ENCODE data around the gene LRRC74A.

Gene LRRC74A

GRCh38 chr14:76830556-76830955 lies 4.3 kb downstream of the LRRC74A start:
- H3K4me3 ChIP-seq (ENCODE audit: low read length), result no peak overlapping the region
- no peak for TF ChIP-seq CTCF (conservative IDR thresholded peaks at IDR 0.05; ENCODE audit: low read length)
- DNase-seq (ENCODE audit: low read depth), result no peak

GRCh38 chr14:76832503-76832988 lies 6.3 kb downstream of the LRRC74A start:
- no peak for TF ChIP-seq CTCF (conservative IDR thresholded peaks at IDR 0.05; ENCODE audit: low read length)
- no peak for DNase-seq (ENCODE audit: low read depth)
- H3K4me3 ChIP-seq (ENCODE audit: low read length), result no peak overlapping the region

GRCh38 chr14:76833011-76833410 lies 6.8 kb downstream of the LRRC74A start:
- H3K4me3 ChIP-seq (ENCODE audit: low read length), result no peak overlapping the region
- TF ChIP-seq CTCF (conservative IDR thresholded peaks at IDR 0.05; ENCODE audit: low read length), result no peak
- DNase-seq (ENCODE audit: low read depth), result no peak

GRCh38 chr14:76834241-76834661 lies 8.0 kb downstream of the LRRC74A start:
- no peak overlapping the region for H3K4me3 ChIP-seq (ENCODE audit: low read length)
- no peak for DNase-seq (ENCODE audit: low read depth)
- no peak for TF ChIP-seq CTCF (conservative IDR thresholded peaks at IDR 0.05; ENCODE audit: low read length)

GRCh38 chr14:76836029-76836630 lies 9.9 kb downstream of the LRRC74A start:
- DNase-seq (ENCODE audit: low read depth), result no peak
- H3K4me3 ChIP-seq (ENCODE audit: low read length), result no peak overlapping the region
- TF ChIP-seq CTCF (conservative IDR thresholded peaks at IDR 0.05; ENCODE audit: low read length), result no peak

- no peak for DNase-seq (ENCODE audit: low read depth)
- H3K4me3 ChIP-seq (ENCODE audit: low read length), result no peak overlapping the region
- no peak for TF ChIP-seq CTCF (conservative IDR thresholded peaks at IDR 0.05; ENCODE audit: low read length)
These were observed 11.3 kb downstream of the LRRC74A start for GRCh38 chr14:76837524-76837923.

GRCh38 chr14:76842414-76842813 lies 16.2 kb downstream of the LRRC74A start:
- no peak overlapping the region for H3K4me3 ChIP-seq (ENCODE audit: low read length)
- no peak for DNase-seq (ENCODE audit: low read depth)
- TF ChIP-seq CTCF (conservative IDR thresholded peaks at IDR 0.05; ENCODE audit: low read length), result no peak
